Trophoblast cell (in vitro differentiated cells and primary cell): Measurements from ENCODE around the gene NRXN3.

Source experiments
- DNase-seq, 2 donors: peaks; one replicate each; pipeline ENCODE4 v3.0.0-alpha.2; 2016
- H2AFZ ChIP-seq: 2 replicates; pipeline ENCODE4 v1.6.1; 2013; ENCODE audit warnings: low read length, moderate library complexity, mild to moderate bottlenecking; ENCODE audit not compliant: insufficient read depth, poor library complexity
- H2AK5ac ChIP-seq: 2 replicates; pipeline ENCODE4 v1.6.1; 2013; ENCODE audit warnings: mild to moderate bottlenecking, low read length
- H2BK120ac ChIP-seq: 2 replicates; pipeline ENCODE4 v1.6.1; 2013; ENCODE audit warnings: low read length, mild to moderate bottlenecking, moderate library complexity; ENCODE audit not compliant: insufficient read depth, poor library complexity
- H2BK12ac ChIP-seq: 2 replicates; pipeline ENCODE4 v1.6.1; 2013; ENCODE audit warnings: mild to moderate bottlenecking, low read length, moderate library complexity
- H2BK5ac ChIP-seq: 2 replicates; pipeline ENCODE4 v1.6.1; 2013; ENCODE audit warnings: low read length, low read depth, moderate library complexity, mild to moderate bottlenecking; ENCODE audit not compliant: poor library complexity
- H3K14ac ChIP-seq: 2 replicates; pipeline ENCODE4 v1.6.1; 2013; ENCODE audit warnings: mild to moderate bottlenecking, low read length
- H3K18ac ChIP-seq: 2 replicates; pipeline ENCODE4 v1.6.1; 2013; ENCODE audit warnings: mild to moderate bottlenecking, low read length
- H3K23ac ChIP-seq: 2 replicates; pipeline ENCODE4 v1.6.1; 2013; ENCODE audit warnings: low read length
- H3K27ac ChIP-seq: 2 replicates; pipeline ENCODE4 v1.5.1; 2013; ENCODE audit warnings: low read depth, mild to moderate bottlenecking, inconsistent platforms, low read length, moderate library complexity
- H3K27me3 ChIP-seq: 2 replicates; pipeline ENCODE4 v1.6.1; 2013; ENCODE audit warnings: inconsistent platforms, mild to moderate bottlenecking, low read length, moderate library complexity; ENCODE audit not compliant: insufficient read depth
- H3K36me3 ChIP-seq, 2 experiments: 1 replicate in 1 of 2; 2 replicates in 1 of 2; pipeline ENCODE4 v1.6.1; 2013; ENCODE audit warnings: low read length in 2 of 2, mild to moderate bottlenecking in 2 of 2, moderate library complexity in 1 of 2; ENCODE audit not compliant: insufficient read depth in 2 of 2, control insufficient read depth in 1 of 2
- H3K4ac ChIP-seq: 2 replicates; pipeline ENCODE4 v1.6.1; 2013; ENCODE audit warnings: low read depth, mild to moderate bottlenecking, low read length, moderate library complexity
- H3K4me1 ChIP-seq, 2 experiments: 1 replicate in 1 of 2; 2 replicates in 1 of 2; pipeline ENCODE4 v1.6.1; 2013; ENCODE audit warnings: low read length in 2 of 2, mild to moderate bottlenecking in 2 of 2, moderate library complexity in 1 of 2; ENCODE audit not compliant: insufficient read depth in 2 of 2, control insufficient read depth in 1 of 2
- H3K4me2 ChIP-seq: 2 replicates; pipeline ENCODE4 v1.6.1; 2013; ENCODE audit warnings: inconsistent platforms, mild to moderate bottlenecking, low read length, moderate library complexity
- H3K4me3 ChIP-seq: 2 replicates; pipeline ENCODE4 v1.5.1; 2013; ENCODE audit warnings: mild to moderate bottlenecking, low read depth, low read length, inconsistent platforms
- H3K79me1 ChIP-seq: one replicate; pipeline ENCODE4 v1.6.1; 2013; ENCODE audit warnings: low read length
- H3K79me2 ChIP-seq: 2 replicates; pipeline ENCODE4 v1.6.1; 2013; ENCODE audit warnings: low read length, mild to moderate bottlenecking; ENCODE audit not compliant: control insufficient read depth, insufficient read depth, poor library complexity
- H3K9ac ChIP-seq: 2 replicates; pipeline ENCODE4 v1.6.1; 2013; ENCODE audit warnings: mild to moderate bottlenecking, low read length
- H3K9me3 ChIP-seq: 2 replicates; pipeline ENCODE4 v1.6.1; 2013; ENCODE audit warnings: low read depth, mild to moderate bottlenecking, control low read depth, inconsistent platforms, low read length; ENCODE audit not compliant: insufficient read depth
- H4K12ac ChIP-seq: 2 replicates; pipeline ENCODE4 v1.6.1; 2013; ENCODE audit warnings: low read depth, mild to moderate bottlenecking, low read length, moderate library complexity
- H4K8ac ChIP-seq: 2 replicates; pipeline ENCODE4 v1.6.1; 2013; ENCODE audit warnings: low read depth, mild to moderate bottlenecking, low read length, moderate library complexity
- H4K91ac ChIP-seq: one replicate; pipeline ENCODE4 v1.6.1; 2013; ENCODE audit warnings: low read depth, mild to moderate bottlenecking, low read length, moderate library complexity
- whole genome bisulfite sequencing: extraction: QIAGEN DNeasy Blood & Tissue Kit; methylation state at CpG from one replicate; pipeline ENCODE4 v1.1.7; 2013; ENCODE audit warnings: missing lambda C conversion rate; ENCODE audit not compliant: insufficient read length, insufficient coverage; ENCODE audit errors: extremely low coverage; 5-methylcytosine and 5-hydroxymethylcytosine counted together

The NRXN3 gene

DNA sequence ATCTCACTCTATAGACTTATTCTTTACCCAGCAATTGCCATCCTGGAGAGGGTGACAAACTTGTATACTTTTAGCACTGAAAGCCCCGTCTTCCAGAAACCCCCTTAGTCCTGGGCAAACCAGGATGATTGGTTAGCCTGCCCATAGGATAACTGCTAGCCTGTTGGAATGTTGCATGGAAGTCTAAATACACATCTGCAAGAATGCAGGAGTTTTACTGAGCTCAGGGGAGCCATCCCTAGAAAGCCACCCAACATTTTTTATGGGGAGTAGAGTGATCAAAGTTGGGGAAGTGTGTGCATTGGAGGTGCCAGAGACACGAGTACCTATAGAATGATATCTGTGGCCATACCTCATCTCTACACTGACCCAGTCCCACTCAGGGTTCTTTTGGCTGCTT, 155.7 kb downstream of the NRXN3 start:
- Histone ChIP-seq H4K12ac (no peak overlapping the region), H3K4me1 (no peaks in the 10 kb centered on the region), H3K79me1 (no peaks in the 10 kb centered on the region), H3K4ac (no peak overlapping the region), H3K18ac (no peak overlapping the region), H3K14ac (no peak overlapping the region), H2AFZ (no peak overlapping the region), H3K4me3 (no peak overlapping the region), H3K79me2 (no peaks in the 10 kb centered on the region), H2BK5ac (no peak overlapping the region), H4K8ac (no peak overlapping the region), H3K27me3 (no peaks in the 10 kb centered on the region), H2BK12ac (no peak overlapping the region), H2BK120ac (no peak overlapping the region), H3K27ac (no peak overlapping the region), H3K36me3 (no peaks in the 10 kb centered on the region), H3K4me2 (no peak overlapping the region), H3K9ac (no peak overlapping the region), H4K91ac (no peak overlapping the region), H2AK5ac (no peak overlapping the region), H3K23ac (no peak overlapping the region), H3K9me3 (no peaks in the 10 kb centered on the region)
- no peak for DNase-seq
- WGBS = no CpG with 5 or more reads among the region's 2 CpGs

DNA sequence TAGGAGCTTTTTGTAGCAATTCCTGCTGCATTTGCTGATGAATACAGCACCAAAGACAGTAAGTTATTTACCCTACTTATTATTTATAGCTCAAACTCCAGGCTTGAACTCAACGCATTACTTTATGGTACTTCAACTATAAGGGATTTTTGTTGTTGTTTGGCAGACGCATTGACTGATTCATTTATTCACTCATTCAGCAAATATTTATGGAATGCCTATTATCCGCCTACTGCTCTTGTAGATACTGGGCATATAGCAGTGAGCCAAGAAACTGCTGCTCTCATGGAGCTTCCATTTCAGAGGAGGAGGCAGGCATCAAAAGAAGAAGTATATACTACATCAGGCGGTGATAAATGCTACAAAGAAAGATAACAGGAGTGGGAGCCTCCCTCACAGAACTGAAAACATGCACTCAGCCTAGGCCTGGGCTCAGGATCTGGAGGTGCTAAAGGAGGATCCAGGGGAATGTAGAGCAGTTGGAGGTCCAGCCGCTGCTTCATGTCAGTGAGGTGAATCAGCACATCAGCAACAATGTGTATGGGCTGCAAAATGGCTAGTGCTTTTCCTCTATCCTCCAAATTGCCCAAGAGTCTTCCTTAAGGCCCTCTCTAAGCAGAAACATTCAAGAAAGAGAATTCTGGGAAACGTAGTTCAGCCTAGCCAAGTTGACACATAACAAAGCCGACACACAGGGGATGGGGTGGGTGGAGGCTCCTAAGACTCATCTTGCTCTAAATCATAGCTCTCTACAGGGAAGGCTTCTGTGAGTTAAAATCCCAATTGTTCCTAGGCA, 157.5 kb downstream of the NRXN3 start:
- H2AFZ ChIP-seq = no peak overlapping the region
- H3K4me2 ChIP-seq = no peak overlapping the region
- H2AK5ac ChIP-seq = no peak overlapping the region
- H3K27ac ChIP-seq = no peak overlapping the region
- H3K4ac ChIP-seq = no peak overlapping the region
- no peak overlapping the region for H2BK120ac ChIP-seq
- H4K8ac ChIP-seq = no peak overlapping the region
- WGBS = no CpG with 5 or more reads among the region's 7 CpGs
- no peaks in the 10 kb centered on the region for H3K9me3 ChIP-seq
- no peak overlapping the region for H3K4me3 ChIP-seq
- no peaks in the 10 kb centered on the region for H3K36me3 ChIP-seq
- H3K14ac ChIP-seq = no peak overlapping the region
- no peak overlapping the region for H3K9ac ChIP-seq
- peak in 1 of 2 donors; percentile 3 for DNase-seq
- H3K23ac ChIP-seq = no peak overlapping the region
- no peak overlapping the region for H4K91ac ChIP-seq
- no peaks in the 10 kb centered on the region for H3K79me2 ChIP-seq
- no peaks in the 10 kb centered on the region for H3K4me1 ChIP-seq
- H3K79me1 ChIP-seq = no peaks in the 10 kb centered on the region
- H2BK5ac ChIP-seq = no peak overlapping the region
- no peaks in the 10 kb centered on the region for H3K27me3 ChIP-seq
- no peak overlapping the region for H2BK12ac ChIP-seq
- H3K18ac ChIP-seq = no peak overlapping the region
- H4K12ac ChIP-seq = no peak overlapping the region

DNA sequence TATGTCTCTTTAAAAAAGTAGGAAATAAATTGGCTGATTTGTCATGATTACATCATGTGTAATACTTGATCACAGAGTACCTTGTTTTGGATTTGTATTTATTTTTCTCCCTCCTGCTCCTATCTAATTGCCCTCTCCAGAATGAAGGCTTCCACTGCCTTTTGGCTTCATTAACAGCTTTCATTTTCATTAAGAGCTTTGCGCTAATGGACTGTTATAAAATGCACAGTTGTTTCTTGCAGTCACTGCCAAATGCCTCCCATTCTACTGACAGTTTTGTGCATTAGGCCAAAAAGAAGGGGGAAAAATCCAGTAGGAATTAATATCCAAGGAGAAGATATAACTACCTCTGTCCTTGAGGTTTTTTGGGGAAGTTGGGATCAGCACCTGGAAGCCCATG, 159.2 kb downstream of the NRXN3 start:
- Histone ChIP-seq H3K9me3 (no peaks in the 10 kb centered on the region), H3K14ac (no peak overlapping the region), H2BK12ac (no peak overlapping the region), H3K36me3 (no peaks in the 10 kb centered on the region), H3K4ac (no peak overlapping the region), H3K4me2 (no peak overlapping the region), H3K4me1 (no peaks in the 10 kb centered on the region), H2AK5ac (no peak overlapping the region), H3K79me1 (no peaks in the 10 kb centered on the region), H2AFZ (no peak overlapping the region), H3K27me3 (no peaks in the 10 kb centered on the region), H3K18ac (no peak overlapping the region), H3K79me2 (no peaks in the 10 kb centered on the region), H2BK5ac (no peak overlapping the region), H4K8ac (no peak overlapping the region), H4K12ac (no peak overlapping the region), H2BK120ac (no peak overlapping the region), H3K4me3 (no peak overlapping the region), H3K23ac (no peak overlapping the region), H3K9ac (no peak overlapping the region), H3K27ac (no peak overlapping the region), H4K91ac (no peak overlapping the region)
- DNase-seq = no peak
- no CpG with 5 or more reads among the region's 1 CpG for WGBS

GRCh38 chr14:78335531-78335930, 165.4 kb downstream of the NRXN3 start:
- no peak overlapping the region for H3K4ac ChIP-seq
- no peak overlapping the region for H4K91ac ChIP-seq
- no peak overlapping the region for H3K14ac ChIP-seq
- H3K9ac ChIP-seq = no peak overlapping the region
- H2BK120ac ChIP-seq = no peak overlapping the region
- no peak overlapping the region for H4K8ac ChIP-seq
- no peak overlapping the region for H3K23ac ChIP-seq
- H3K27me3 ChIP-seq = no peaks in the 10 kb centered on the region
- H2BK5ac ChIP-seq = no peak overlapping the region
- no peak overlapping the region for H3K27ac ChIP-seq
- H3K9me3 ChIP-seq = no peaks in the 10 kb centered on the region
- no peak overlapping the region for H2AK5ac ChIP-seq
- no peaks in the 10 kb centered on the region for H3K4me1 ChIP-seq
- no peak overlapping the region for H3K4me3 ChIP-seq
- DNase-seq = no peak
- no peaks in the 10 kb centered on the region for H3K79me2 ChIP-seq
- no CpG with 5 or more reads among the region's 2 CpGs for WGBS
- H2AFZ ChIP-seq = no peak overlapping the region
- no peaks in the 10 kb centered on the region for H3K79me1 ChIP-seq
- H3K36me3 ChIP-seq = no peaks in the 10 kb centered on the region
- H3K4me2 ChIP-seq = no peak overlapping the region
- H3K18ac ChIP-seq = no peak overlapping the region
- no peak overlapping the region for H4K12ac ChIP-seq
- no peak overlapping the region for H2BK12ac ChIP-seq
